Stimulated activated CD8-positive, alpha-beta memory T cell treated with anti-CD3 and anti-CD28 coated beads, Interleukin-4, amount 100 ng/mL, for 1 hour (primary cell): ENCODE measurements around the gene GBGT1.

ENCODE experiments used
- DNase-seq, 2 donors: peaks; one replicate each; pipeline ENCODE4 v3.0.0-alpha.2; 2020; ENCODE audit warnings: low read depth in 2 of 2, low spot score in 1 of 2

Gene GBGT1

DNA sequence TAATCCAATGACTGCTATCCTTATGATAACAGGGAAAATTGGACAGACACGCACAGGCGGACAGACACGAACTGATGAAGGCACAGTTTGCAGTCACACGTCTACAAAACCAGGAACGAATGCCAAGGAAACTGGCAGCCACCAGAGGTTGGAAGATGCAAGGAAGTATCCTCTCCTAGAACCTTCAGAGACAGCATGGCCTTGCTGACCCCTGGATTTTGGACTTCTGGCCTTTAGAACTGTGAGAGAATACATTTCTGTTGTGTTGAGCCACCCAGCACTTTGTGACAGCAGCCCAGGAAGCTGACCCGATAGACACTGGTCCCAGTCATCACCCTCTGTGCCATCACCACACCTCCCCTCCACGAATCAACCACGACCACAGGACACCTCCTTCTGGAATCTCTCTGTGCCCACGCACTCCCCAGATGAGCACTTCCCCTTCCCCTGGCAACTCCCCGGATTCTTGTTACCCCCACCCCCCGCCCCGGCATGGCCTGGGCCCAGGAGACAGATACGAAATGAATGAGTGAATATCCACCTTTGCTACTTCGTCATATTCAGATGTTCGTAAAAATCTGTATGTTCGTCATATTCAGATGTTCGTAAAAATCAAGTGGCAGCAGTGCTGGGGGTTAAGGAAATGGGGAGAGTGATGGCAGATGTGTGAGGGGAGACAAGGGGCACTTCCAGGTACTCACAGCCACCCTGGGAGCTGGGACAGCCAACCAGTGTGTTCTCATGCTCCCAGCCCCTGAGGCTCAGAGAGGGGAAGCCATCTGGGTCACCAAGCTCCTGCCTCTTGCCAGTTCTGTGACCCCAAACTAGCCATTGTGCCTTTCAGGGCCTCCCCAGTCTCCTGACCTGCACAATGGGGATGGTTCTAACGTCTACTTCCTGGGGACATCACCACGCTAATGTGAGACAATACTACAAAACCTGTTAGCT is 18.5 kb downstream of the GBGT1 start:
- no peak for DNase-seq

DNA sequence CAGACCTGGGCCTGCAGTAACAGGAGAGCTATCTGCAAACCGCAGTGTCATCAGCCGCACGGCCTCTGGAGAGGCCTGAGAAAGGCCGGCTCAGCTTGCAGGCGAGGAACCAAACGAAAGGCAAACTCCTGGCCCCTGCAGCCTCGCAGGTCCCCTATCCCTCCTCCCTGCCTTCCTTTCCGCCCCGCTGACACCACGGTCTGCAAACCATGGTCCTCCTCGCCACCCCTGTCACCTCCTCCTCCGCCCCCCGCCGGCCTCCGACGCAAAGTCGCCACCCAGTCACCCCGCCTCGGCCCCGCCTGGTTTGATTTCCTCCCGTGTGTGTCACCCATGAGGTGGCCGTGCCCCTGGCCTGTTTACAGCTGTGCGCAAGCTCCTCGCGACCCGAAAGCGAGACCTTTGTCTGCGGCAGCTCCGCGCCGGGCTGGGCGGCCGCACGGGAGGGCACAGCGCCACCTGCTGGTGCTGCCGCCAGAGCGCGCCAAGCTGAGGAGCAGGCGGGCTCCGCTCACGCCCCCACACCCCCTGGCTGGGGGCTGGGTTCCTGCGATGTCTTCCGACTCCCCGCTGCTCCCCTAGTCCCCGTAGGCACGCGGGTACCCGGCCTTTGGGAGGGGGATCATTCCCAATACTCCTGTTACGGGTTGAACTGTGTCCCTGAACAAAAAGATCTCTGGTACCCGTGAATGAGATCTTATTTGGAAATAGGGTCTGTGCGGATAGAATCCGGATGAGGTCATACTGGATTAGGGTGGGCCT is 19.4 kb downstream of the GBGT1 start:
- DNase-seq: peak; percentile 74 to 90

DNA sequence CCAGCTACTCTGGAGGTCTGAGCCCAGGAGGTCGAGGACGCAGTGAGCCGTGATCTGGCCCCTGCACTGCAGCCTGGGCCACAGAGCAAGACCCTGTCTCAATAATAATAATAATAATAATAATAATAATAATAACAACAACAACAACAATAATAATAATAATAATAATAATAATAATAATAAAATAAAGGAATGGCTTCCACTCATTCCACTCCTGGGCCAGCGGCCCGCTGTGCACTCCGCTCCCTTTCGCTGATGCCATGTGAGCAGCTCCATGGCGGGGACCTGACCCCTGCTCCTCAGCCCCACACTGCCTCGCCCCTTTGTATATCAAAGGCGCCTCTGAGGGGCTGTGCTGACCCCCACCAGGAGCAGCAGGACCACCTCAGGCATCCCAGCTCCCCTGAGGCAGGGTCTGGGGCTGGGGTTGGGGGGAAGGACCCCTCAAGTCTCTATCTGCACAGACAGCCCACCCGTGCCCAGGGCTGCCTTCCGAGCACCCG is 20.0 kb downstream of the GBGT1 start:
- DNase-seq: no peak

DNA sequence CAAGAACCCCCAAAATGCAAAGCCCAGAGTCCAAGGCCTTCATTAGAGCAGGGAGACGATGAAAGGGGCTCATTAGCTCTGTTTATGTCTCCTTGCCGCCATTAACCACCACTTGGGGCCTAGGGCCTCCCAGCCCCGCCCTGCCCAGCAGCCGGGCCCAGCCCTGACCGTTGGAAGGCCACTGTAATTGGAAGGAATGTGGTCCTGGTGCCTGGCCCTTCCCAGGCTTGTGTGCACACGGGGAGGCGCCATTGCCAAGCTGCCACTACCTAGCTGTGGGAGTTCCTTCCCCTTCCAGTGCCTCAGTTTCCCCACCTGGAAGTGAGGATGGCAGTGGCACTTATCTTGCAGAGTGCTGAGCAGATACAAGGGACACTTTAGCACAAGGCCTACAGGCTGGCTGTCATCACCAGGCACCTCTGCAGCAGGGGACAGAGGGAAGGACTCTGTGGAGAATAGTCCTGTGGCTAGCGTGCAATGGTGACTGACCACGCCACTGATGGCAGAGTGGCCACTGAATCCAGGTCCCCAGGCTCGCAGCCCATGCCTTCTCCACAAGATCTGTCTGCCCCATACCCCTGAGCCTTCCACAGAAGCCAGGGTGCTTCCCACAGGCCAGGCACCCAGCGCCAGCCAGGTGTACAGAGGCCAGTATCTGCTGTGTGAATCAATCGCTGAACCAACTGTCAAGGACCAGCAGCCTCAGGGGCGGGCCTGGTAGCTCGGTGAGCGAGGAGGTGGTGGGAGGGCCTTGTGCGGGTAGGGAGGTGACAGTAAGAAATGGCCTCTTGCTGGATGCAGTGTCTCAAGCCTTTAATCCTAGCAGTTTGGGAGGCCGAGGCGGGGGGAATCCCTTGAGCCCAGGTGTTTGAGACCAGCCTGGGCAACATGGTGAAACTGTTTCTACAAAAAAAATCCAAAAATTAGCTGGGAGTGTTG is 20.8 kb downstream of the GBGT1 start:
- no peak for DNase-seq

DNA sequence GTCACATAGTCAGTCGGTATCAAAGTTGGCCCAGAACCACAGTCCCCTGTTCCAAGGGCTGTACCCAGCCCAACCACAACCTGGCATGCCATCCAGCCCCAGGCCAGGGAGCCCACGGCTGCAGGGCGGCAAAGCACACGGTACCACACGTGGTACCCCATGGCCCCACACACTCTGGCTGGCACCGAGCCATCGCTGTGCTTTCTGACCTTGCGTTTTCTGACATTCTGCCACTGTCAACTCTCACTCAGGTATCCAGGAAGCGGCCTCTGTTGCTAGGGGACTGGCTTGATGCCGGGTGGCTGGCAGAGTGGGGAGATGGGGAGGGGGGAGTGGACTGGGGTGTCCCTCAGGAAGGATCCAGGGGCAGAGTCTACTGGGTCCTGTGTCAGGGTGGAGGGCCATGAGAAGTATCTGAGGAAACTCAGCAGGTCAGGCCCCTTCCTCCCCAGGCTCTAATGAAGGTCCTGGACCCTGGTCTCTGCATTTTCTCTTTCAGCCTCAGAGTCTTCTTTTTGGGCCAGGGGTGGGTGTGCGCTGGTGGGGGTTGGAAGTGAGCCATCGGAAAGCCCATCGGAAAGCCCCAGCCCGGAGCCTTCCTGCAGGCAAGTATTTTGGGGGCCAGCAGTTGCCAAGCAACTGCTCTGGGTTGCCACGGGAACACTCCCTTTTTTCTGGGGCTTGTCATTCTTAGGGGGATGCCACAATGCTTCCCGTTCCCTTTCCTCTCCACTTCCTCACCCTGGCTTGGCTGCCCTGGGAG is 21.7 kb downstream of the GBGT1 start:
- peak; percentile 48 to 65 for DNase-seq

DNA sequence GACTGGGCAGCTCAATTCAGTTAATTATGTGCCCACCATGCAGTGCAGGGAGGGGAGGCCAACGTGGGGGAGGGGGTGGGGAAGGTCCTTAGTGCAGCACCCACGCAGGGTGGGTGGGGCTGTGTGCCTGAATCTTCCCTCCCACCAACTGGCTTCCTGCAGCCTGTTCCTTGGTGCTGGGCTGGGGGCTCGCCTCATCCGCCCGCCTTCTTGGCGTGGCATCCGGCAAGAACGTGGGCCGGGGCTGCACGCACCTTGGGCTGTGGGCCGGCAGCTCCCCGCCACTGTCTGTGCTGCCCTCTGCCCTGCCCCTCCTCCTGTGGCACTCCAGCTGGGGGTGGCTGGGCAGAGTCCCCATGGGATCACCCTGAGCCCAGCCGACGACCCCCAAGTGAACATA is 23.1 kb downstream of the GBGT1 start:
- DNase-seq: no peak

DNA sequence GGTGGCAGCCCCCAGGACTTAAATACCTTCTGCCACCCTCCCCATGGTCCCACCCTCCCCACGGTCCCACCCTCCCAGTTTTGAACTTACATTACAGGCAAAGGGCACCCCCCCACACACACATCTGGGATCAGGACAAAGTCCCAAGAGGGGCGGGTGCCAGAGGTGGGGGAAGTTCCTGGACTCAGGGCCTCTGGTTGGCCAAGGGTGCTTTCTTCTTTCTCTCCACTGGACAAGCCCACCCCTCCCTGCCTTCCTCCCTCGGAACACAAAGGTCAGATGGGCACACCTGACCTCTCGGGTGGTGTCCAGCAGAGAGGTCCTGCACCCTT is 23.6 kb downstream of the GBGT1 start:
- no peak for DNase-seq

DNA sequence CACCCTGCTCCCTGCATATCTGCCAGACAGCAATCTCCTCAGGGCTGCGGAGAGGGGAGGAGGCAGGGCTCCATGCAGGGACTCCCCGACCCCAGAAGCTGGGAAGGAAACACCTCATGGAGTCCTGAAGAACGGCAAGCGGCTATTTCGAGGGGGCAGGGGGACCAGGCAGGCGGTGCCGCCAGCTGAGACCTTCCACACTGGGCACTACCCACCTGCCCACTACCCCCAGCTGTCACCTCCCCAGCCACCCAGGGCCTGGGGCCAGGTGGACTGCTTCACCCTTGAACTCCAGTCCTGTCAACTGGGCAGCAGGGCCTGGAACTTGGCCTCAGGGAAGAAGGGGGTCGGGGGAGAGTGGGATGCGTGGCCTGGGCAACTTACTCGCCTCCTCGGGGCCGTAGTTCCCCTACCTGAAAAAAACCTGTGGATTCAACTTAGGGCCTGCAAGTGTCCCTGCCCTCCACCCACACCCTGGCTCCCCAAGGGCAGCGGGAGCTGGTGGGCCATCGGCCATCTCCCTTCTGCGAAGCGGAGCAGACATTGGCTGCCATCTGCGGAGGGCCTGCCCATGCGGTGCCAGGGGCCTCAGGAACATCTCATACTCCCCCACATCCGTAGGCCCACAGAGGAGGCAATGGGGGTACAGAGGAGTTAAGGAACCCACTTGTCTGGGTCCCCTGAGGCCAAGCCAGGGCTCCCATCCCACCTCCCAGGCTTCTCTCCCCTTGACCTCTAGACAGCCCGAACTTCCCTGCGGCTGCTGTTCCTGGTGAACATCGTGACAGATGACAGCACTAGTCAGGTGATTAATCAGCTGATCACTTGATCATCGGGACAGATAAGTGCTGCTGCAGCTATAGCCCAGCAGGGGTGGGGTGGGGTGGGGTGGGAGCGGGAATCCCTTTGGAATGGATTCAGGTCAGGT is 24.2 kb downstream of the GBGT1 start:
- DNase-seq: no peak

DNA sequence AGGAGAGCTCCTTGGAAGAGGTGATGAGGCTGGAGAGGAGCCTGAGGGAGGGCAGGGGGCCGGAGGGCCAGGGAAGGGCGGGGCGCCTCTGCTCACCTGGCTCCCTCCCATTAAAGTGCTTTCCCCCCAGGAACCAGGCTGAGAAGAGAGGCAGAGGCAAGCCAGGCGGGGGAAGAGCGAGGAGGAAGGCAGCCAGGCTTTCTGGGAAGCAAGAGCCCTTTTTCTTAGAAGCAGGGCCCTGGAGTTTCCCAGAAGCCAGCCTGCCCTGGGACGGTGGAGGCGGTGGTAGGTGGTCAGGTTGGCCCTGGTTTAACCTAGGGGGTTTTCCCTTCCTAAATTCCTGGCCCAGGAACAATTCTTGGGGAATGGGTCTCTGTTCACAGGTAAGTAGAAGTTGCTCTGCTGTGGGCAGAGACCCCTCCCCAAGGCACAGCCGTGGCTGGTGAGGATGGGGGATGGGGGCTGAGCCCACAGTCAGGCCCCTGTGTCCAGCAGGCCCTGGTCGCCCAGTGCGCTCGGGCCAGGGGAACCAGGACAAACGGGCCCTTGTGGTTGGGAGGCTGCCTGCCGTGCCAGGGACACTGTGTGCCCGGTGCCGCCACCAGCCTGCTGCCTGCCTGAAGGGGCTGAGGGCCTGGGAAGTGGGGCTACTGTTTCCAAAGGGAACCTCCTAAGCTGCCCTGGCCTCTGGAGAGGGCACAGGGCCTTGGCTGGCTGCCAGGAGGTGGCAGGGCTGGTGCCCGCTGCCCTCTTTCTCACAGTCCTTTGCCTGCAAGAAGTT is 26.1 kb downstream of the GBGT1 start:
- no peak for DNase-seq

DNA sequence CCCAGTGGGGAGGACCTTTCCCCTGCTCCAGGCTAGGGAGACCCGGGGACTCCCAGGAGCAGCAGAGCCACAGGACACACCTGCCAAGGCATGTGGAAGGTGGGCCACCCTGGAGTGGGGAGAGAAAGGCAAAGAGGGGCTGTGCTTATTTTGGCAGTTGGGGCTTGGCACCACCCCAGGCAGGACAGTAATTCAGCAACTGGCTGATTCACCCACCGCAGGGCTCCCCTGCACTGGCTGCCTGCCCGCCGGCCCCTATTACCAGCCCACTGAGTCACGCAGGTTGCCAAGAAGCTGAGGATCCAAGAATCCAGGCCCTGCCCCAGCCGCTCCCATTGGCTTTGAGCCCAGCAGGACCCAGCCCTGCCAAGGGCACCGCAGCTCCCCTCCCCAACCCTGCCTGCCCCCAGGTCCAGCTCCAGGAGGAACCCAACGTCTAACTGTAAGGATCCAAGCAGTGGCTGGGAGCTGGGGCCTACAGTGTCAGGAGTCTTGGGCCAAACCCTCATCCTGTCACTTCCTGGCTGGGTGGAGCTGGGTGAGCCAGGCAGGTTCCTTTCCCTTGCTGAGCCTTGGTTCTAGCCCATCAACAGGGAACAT is 28.5 kb downstream of the GBGT1 start:
- no peak for DNase-seq

DNA sequence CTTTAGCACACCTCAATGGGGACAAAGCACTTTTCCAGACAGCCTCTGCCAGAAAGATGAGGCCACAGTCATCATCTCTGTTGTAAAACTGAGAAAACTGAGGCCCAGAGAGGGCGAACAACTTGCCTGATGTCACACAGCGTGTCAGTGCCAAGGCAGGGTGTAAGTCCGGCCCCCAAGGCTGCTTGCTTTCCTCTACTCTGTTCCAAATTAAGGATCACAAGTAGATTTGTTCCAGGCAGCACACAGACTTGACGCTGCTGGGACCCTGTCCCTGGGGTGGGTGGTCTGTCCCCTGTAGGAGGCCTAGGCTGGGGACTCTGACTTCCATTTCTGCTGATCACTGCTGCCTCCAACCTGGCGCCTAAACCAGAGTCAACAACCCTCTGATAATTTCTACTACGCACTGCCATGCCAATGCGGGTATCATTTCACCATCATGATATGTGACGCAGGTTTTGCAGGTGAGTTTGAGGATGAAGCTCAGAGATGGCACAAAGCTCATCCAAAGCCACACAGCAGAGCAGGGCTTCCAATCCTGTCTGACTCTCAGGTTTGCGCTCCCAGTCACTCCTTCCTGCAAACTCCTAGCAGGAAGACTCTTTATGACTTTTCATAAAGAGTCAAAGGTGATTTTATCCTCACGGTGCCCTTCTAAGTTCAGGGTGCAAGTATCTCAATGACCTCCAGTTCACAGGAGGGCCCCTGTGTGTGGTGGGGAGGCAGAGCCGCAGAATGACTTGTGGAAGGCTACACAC is 29.1 kb downstream of the GBGT1 start:
- no peak for DNase-seq

DNA sequence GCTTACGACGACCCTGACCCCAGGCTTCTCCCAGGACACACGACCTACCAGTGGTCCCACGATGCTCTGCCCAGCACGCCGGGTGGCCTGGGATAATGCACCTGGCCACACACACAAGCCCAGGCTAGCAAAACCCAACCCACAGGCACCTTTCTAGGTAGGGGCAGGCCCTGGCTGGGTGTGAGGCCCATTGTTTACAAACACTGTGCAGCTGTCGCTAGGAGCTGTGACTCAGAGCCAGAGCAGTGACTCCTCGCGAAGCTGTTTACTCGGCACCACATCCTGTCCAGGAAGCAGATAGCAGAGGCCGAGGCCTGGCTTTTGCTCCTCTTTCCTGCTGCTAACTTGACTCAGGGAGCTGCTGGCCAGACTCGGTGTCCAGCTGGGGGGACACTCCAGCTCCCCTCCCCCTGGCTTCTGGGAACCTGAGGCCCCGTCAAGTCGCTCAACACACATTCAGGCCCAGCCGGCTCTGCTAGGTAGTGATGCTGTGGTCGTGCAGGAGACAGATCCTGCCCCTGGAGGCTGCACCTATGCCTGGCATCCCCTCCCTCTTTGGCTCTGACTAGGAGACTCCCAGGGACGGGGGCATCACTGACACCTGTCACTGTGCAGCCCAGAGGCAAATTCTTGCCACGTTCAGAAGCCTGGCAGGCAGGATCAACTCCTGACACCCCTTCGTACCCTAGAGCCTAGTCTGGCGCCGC is 29.9 kb downstream of the GBGT1 start:
- peak; percentile 71 to 81 for DNase-seq

DNA sequence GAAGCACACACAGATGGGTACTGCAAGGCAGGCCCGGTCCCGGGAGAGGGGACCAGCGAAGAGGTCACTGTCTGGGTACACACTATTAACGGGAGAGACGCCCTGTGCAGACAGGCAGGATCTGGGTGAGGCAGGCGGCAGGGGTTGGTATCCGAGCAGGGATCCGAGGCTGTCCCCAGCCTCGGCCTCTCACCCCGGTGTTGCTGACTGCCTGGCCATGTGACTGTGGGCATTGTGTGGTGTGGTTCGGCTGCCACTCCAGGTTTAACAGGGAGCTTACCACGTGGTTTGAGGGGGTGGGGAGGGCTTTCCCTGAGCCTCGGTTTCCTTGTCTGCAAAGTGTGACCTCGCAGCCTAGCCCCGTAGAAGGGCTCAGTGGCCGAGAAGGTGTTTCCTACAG is 31.5 kb downstream of the GBGT1 start:
- no peak for DNase-seq

DNA sequence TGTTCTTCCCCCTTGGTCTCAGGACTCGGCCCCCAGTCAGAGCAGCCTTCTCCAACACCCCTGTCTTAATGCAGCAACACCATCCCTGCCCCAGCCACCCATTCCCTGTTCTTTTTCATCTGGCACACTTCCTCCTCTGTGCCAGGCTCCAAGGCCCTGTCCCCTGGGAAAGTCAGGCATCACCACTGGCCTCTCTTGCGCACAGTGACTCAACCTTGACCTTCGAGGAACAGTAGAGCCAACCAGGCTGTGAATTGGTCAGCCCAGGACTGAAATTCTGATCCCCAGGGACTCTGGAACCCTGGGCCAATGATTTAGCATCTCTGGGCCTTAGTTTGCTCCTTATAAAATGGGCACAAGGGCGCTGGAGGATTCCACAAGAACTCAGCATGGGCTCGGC is 32.2 kb downstream of the GBGT1 start:
- no peak for DNase-seq

DNA sequence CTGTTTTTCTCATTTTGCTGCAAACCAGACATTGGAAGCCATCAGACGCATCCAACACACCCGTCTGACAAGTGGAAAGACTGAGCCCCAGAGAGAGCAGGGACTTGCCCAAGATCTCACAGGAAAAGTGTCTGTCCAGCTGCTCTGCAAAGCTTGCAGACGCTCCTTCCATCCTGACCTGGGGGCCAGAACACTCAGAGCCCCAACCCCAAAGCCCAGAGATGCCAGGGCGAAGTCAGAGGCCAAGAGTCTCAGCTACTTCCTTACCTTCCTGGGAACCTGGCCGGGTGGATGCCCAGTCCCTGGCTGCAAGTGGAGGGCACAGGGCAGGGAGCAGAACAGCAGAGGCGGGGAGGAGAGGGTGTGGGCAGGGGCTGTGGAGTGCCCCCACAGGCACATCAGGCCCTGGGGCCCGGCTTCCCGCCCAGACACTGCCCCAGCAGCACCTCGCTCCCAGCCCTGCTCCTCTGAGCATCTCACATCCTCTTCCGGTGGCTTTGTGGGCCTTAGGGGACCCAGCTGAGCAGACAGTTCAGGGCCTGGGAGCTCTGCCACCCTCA is 32.9 kb downstream of the GBGT1 start:
- no peak for DNase-seq

DNA sequence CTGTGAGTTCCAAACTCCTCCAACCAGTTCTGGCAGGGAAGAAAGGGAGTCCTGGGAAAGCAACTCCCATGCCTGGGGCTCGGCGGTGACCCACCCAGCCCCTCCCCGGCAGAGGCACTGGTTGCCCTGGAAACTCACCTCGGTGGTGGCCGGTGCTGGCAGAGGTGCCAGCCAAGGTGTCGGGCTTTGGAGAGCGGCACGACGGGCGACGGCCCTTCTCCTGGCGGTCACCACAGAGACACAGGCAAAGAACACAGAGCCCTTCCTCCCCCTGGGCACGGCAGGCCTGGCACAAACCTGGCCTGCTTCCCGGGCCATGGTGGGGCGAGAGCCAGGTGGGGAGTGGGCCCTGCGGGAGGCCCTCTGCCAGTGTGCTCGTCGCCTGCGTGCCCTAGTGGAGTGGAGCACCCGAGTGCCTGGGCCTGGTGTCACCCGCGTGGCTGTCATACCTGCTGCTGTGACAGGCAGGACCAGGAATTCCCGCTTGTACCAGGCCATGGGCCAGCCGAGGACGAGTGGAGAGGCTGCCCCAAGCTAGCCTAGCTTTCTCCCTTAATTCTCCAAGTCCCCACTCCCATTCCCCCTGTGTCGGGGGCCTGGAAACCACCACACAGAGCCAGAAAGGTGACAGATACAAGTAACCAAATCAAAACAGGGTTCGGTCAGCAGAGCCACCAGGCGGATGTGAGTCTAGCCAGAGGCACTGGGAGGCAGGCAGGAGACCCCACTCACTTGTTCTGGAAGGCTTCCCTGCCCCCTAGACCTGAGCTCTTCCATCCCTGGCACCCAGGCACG is 34.5 kb downstream of the GBGT1 start:
- no peak for DNase-seq
